Activated CD8-positive, alpha-beta memory T cell treated with anti-CD3 and anti-CD28 coated beads for 1 hour (primary cell): ENCODE data around the gene MKS1.

Experiments
- DNase-seq, 2 donors: peaks; one replicate each; pipeline ENCODE4 v3.0.0-alpha.2; 2020; ENCODE audit warnings: low read depth in 1 of 2; ENCODE audit errors: extremely low read depth in 1 of 2

MKS1 gene

DNA sequence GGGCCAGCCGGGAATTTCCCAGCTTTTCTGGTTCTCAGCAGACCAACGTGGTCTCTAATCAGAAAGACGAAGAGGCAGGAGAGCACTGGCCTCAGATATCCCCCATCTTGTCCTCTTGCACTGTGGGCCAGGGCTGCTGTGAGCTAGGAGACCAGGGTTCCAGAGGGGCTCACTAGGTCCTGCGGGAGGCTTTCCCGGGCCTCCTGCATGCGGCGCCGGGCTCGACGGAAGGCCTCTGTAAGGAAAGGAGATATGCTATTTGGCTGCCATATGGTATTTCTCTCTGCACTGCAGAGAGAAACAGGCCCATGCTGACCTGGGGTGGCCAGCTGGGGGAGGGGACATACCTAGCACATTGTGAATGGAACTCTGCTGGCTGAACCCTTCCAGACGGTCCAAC is 13.1 kb downstream of the MKS1 start:
- no peak for DNase-seq

DNA sequence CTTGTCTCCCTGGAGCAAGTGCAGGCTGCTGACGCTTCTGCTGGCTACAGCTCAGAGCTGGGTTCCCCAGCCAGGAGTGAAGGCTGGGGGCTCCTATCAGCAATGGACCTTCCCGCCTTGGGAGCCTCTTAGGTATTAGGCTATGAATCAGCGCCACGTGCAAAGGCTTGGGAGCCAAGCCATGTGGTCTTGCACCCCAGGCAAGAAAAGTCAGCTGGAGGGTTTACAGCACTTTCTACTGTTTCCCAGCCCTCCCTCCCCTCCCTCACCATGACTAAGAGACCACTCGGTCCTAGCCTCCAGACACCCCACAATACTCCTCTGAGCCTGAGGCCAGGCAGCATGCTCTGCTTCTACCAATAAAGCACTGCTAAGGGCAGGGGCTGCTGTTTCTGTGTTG is 14.3 kb downstream of the MKS1 start:
- DNase-seq, result no peak

DNA sequence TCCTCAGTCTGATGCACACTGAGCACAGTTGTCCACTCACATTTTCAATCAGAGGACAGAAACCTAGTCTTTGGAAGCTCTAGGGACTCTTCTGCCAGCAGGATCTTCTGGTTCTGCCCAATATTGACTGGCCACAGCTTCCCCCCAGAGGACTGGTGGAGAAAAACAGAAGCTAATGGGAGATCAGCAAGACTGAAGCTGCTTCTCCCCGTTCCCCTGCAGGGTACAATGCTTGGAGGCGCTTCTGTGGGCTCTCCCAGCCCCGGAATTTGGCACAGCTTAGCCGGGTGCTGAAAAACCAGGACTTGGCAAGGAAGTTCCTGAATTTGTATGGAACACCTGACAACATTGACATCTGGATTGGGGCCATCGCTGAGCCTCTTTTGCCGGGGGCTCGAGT is 16.2 kb downstream of the MKS1 start:
- no peak for DNase-seq

DNA sequence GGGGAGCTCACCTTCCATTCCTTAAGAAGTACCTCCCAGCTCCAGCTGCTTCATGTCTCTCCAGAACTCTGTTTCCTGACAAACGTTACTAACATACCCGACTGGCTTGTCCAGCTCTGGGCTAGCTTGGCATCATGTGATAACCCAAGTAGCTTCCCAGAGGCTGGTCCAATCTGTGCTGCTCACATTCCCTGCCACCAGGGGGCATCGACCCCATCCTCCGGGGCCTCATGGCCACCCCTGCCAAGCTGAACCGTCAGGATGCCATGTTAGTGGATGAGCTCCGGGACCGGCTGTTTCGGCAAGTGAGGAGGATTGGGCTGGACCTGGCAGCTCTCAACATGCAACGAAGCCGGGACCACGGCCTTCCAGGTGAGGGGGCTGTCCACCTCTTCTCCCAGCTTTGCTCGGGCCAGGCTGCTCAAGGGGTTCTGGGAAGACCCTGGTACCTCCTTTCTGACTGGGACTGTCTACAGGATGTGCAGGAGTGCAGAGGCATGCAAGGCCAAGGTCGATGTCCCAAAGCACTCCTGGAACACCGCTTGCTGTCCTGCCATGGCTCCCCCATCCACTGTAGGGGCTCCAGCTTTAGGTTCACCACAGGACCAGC is 18.9 kb downstream of the MKS1 start:
- DNase-seq, result peak; percentile 4 to 37

DNA sequence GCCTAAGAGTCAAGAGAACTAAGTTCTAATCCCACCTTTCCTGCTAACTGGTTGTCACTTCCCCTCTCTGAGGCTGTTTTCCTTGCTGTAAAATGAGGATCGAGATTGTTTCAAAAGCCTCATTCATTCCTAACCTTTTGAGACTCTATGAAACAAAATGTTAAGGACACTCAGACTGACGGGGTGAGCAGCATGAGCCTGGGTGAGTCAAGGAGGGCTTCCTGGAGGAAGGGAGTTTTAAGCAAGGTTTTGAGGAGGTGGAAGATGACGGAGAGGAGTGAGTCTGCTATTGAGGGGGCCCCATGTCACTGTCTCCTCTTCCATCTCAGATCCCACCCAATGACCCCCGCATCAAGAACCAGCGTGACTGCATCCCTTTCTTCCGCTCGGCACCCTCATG is 22.4 kb downstream of the MKS1 start:
- DNase-seq, result no peak

DNA sequence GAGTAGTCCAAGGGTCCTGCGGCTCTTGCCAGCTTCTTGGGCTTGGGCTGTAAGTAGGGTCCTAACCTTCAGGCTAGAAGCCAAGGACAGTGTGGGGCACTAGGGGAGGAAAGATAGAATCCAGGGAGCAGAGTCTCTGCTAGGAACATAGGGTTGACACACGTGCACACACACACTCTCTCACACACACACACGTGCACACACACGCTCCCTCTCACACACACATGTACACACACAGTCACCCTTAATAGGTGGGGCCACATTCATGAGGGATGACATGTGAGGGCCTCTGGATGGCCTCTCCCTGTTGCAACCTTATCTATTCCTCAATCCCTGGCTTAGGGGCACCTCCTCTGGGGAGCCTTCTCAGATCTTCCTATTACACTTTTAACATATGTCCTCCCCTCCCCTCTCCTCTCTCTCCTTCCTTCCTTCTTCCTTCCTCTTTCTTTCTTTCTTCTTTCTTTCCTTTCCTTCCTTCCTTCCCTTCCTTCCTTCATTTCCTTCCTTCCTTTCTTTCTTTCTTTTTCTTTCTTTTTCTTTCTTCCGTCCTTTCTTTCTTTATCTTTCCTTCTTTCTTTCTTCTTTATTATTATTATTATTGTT is 23.4 kb downstream of the MKS1 start:
- DNase-seq, result no peak

DNA sequence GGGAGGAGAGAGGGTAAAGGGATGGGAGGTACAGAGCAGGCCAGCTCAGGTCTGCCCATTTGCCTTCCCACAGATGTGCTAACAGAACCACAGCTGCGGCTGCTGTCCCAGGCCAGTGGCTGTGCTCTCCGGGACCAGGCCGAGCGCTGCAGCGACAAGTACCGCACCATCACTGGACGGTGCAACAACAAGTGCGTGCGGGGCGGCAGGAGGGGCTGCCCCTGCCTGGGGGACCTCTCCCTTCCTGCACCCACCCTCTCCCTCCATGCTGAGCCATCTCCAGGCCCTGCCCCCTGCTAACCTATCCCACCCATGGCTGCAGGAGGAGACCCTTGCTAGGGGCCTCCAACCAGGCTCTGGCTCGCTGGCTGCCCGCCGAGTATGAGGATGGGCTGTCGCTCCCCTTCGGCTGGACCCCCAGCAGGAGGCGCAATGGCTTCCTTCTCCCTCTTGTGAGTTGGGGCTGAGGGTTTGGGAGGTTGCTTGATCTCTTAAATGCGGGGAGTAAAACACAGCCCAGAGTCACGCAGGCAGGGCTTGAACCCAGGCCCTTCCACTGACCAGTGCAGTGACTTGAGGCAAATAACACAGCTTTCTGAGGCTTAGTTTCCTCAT is 25.3 kb downstream of the MKS1 start:
- no peak for DNase-seq

DNA sequence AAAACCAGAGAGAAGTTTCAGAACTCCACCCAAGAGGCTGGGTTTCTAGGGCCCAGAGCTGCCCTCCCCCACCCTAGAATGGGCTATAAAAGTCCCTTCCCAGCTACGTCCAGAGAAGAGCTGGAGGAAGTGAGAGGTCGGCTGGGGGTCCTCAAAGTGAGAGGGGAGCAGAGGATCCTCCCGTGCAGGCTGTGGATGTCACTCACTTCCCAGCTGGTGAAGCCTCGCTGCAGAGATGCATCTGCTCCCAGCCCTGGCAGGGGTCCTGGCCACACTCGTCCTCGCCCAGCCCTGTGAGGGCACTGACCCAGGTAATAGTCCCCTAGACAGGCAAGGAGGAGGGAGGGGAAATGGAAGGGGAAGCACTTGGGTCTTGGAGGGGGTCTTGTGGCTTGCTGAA is 26.4 kb downstream of the MKS1 start, which contains the start of gene EPX:
Gene EPX (plus strand): TSS at position 115 of the 400 bp plus-strand sequence. CDS start 121 bp downstream, at position 236.
- no peak for DNase-seq

DNA sequence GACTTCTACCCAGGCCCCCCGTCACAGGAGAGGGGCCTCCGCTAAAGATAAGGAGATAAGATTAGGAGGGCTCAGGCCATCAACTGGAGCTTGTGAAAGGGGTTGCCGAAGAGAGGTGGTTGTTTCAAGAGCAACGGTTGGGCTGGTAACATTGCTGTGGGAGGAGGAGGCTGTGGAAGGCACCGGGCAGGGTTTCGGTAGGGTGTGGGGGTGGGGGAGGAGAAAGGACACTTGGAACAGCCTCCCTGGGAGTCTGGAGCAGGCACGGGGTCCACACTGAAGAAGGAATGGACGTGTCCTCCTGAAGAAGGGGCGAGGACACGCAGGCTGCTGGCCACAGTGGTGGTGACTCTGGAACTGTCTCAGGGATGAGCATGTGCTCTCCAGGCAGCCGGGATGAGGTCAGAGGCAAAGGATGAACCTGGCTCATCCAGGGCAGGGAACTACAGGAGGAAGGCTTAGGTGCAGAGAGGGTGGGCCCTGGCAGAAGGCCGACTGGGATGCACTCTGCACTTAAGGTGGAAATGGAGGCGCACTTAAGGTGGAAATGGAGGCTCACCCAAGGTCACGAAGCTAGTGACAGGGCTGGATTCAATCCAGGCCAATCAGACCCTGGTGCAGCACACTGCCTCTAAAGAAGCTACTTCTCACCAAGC is 27.7 kb downstream of the MKS1 start:
- DNase-seq, result no peak

DNA sequence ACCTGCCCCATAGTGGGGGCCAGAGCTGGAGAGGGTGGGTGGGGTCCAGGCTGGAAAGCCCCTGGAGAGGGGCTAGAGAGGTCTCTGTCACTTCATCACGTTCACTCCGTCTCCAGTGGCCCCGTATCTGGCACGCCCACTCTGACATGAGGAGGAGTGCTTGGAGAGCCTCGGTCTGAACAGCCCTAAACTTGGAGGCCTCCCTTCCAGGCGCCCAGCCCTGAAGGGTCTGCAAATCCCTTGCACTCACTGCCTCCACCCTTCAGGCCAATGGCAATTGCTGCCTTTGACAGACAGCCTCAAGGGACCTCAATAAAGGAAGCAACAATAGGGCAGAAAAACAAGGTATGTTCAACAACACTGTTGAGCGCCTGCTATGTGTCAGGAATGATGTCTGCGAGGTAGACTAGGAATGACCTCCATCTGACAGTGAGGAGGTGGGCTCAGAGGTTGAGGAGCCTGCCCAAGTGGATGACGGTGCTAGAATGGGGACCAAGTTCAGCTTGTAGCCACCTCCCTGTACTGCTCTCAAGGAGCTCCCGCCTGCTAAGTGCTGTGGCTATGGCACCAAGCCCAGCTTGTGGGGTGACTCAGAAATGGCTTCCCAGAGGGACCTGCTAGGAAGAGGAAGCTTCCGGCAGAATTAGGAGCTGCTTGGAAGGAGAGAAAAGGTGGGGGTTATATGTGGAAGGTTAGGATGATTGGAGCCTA is 29.5 kb downstream of the MKS1 start:
- DNase-seq, result no peak

DNA sequence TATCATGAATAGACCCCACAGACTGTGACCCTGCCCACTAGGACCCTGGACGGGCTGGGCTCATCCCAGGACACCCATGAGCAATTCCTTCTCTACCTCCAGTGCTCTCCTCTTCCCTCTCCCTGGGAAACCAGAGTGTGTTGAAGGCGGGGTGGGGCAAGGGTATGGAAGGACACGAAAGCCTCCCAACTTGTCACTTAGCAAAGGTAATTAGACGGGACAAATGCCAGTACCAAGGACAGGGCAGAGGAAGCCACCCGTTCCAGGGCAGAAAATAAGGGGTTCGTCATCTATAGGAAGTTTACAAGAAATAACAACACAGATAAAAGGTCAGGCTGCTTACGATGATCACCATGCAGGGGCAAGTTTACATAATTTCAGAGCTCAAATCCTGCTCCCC is 31.4 kb downstream of the MKS1 start:
- no peak for DNase-seq

DNA sequence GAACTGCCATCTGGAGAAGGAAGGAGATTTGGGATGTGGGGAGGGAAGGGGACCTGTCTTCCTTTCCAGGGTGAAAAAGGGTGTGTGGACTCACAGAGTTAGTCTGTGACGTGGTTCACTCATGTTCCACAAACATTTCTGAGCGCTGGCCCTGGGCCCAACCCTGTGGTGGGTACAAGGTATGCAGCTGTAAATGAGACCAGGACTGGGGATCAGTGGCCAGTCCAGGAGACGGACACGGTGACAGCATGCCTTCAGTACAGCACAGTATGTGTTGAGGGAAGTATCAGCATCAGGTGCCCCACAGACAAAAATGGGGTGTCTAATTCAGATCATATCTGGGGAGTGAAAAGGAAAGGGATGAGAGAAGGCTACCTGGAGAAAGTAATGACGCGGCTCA is 32.0 kb downstream of the MKS1 start:
- no peak for DNase-seq

DNA sequence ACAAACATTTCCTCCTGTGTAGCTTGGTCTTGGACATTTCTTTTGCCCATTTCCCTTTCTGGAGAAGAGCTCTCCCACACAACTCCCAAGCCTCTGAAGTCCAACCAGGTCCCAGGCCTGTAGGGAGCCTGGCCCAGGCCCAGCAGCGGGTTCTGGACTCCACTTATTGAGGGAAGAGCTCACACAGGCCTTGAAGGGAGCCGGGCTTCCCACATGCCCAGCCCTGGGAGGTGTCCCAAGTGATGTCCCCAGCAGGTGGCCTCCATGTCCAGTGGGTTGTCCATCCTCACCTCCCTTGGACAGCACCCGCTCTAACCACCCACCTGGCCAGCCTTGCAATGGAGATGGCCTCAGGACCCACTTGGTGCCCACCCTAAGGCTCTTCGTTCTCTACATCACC is 32.5 kb downstream of the MKS1 start:
- no peak for DNase-seq

DNA sequence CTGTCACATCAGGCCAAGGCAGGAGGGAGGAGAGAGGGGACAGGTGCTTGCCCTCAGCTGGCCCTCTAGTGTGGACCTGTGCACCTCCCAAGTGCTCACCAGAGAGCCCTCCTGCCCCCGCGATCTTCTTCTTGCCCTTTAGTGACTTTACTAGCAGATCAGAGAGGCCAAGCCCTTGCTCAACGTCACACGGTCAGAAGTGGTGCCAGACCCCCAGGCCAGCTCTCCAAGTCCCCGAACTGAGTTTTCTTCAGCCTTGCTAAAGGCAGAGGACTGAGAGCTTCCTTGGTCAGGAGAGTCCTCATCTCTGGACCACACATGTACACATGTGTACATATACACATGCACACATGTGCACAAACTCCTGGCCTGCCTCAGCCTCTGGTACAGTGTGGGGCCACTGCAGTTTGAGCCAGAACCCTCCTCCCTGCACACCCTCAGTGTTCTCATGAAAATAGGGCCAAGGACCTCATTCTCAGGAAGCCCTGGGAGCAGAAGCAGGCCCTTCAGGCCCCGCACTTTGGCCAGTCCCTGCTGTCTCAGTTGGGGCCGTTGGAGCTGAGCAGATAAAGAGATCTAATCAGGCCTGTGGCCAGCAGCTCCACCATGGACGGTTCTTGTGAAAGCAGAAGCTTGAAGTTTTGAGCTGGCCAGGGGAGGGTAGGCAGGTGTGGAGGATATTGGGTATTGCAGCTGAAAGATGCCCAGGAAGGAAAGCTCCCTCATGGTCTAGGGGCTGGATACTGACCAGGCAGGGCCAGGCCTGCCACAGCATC is 33.9 kb downstream of the MKS1 start:
- DNase-seq, result no peak

DNA sequence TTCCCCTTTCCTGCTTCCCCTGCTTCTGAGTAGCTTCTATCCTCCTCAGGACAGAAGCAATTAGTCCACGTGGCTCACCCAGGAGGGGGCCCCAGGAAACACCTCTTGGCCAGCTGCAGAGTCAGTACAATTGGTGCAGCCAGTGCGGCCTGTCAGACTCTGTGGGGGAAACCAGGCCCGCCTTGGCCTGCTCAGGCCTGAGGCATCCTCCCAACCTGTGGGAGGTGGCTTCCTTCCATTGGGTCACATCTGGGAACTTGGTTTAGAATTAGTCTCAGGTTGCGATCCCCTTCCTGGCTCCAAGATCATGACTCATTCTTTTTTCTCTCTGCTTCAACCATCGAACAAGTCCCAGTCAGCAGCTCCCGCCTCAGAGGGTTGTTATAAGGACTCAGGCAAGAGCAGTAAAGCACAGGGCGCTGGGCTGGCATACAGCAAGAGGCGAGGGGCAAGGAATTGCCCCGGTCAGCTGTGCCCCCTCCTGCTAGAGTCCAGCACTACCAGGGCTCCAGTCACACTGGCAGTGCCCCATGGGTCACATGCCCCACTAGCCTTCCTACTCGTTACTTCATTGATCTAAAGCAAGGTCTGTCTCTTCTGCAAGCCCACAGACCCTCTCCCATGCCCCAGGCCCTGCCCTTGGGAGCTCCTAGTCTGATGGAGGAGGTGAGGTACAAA is 34.6 kb downstream of the MKS1 start:
- no peak for DNase-seq

DNA sequence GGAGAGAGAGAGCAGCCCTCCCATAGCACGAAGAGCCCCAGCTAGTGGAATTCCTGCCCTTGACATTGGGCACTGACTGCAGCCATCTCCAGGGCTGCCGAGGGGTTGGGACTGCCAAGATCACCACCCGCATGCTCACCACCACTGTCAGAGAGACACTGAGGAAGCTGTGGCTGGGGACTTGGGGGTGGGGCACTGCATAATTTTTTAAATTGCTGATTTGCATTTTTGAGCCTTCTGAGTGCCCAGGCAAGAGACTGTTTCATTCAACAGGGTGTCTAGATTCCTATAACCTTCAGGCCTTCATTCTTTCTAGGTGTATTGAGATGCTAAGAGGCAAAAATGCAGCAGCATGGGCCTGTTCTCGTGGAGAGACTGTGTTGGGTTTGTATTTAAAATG is 35.5 kb downstream of the MKS1 start:
- no peak for DNase-seq

DNA sequence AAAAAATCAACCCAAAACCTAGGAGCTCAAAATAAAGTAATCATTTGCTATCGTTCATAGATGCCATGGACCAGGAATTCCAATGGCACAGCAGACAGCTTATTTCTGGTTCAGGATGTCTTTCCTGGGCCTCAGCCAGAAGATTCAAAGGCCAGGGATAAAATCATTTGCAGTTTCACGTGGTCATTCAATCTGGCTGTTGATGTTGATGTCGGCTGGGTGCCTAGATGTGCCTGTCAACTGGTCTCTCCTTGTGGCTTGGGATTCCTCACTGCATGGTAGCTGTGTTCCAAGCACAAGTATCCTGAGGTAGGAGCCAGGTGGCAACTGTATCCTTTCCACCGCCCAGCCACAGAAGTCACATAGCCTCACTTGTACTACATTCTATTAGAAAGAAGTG is 37.3 kb downstream of the MKS1 start:
- DNase-seq, result no peak

DNA sequence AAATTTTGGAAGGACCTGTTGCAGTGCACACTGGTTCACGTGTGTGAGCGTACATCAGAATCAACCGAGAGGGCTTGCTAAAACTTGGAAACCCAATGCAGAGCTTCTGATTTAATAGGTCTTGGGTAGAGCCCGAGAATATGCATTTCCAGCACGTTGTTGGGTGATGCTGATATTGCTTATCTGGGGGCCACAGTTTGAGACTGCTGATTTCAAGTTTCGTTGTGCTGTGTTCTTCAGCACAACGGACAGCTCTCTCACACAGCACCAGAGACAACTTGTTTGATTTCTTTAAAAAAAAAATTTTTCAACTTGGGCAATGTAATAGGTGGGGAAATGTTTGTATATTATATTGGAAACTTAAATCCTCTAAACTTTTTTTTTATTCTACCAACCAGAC is 42.9 kb downstream of the MKS1 start:
- no peak for DNase-seq

DNA sequence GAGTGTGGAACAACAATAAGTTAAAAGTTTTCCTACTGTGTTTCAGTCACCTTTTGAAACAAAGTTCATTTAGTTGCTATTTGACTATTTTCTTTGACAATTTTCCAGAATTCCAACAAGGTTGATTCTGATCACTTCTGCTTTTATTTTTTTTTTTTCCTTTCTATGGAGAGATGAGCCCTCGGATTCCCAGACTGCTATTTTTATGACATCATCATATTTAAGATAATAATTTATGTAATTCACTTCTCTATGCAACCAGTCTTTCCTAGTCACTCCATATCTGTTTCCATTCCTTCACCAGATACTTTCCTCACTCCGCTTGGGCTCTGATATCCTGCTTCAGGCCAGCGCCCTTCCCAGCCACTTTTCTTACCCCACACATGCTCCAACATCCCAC is 44.2 kb downstream of the MKS1 start:
- no peak for DNase-seq
